Measurements from ENCODE around the gene ADPRH. TPM values are rescaled to one million over a fixed set of nuclear protein-coding genes. Genes with fewer than 3 reads are reported as not detected.

Gene ADPRH
- total RNA-seq, 4 donors from 2014 or later: 9.5 to 17.7 (median 13.0) TPM

- no peak for TF ChIP-seq CTCF (IDR thresholded peaks at IDR 0.05; ENCODE audit: low read depth)
Observed at GRCh38 chr3:119625451-119626153, 46.3 kb downstream of the ADPRH start.

GRCh38 chr3:119626196-119626595, 46.9 kb downstream of the ADPRH start:
- no peak for TF ChIP-seq CTCF (IDR thresholded peaks at IDR 0.05; ENCODE audit: low read depth)

- no peak for TF ChIP-seq CTCF (IDR thresholded peaks at IDR 0.05; ENCODE audit: low read depth)
Observed at GRCh38 chr3:119627461-119627860, 48.2 kb downstream of the ADPRH start.

- no peak for TF ChIP-seq CTCF (IDR thresholded peaks at IDR 0.05; ENCODE audit: low read depth)
Observed at GRCh38 chr3:119628390-119628789, 49.1 kb downstream of the ADPRH start.

GRCh38 chr3:119628816-119629445, 49.6 kb downstream of the ADPRH start:
- TF ChIP-seq CTCF (IDR thresholded peaks at IDR 0.05; ENCODE audit: low read depth): no peak

- TF ChIP-seq CTCF (IDR thresholded peaks at IDR 0.05; ENCODE audit: low read depth): no peak
Observed at GRCh38 chr3:119630128-119630879, 51.0 kb downstream of the ADPRH start.

GRCh38 chr3:119630880-119631329, 51.6 kb downstream of the ADPRH start:
- no peak for TF ChIP-seq CTCF (IDR thresholded peaks at IDR 0.05; ENCODE audit: low read depth)

All from subcutaneous adipose tissue (tissue), 4 donors.